HG03354 (cell line): ENCODE measurements around the gene LRRTM2.
"Not testable (repeated sequence)": the region's sequence is repeated elsewhere in the genome, so short reads cannot be mapped to it uniquely, and the experiment has no call there.

Experiments used
- ATAC-seq: cut with Tn5 transposase; IDR thresholded peaks from one replicate; pipeline ENCODE4 v1.9.1; 2021; ENCODE audit warnings: mild to moderate bottlenecking; ENCODE audit not compliant: unreplicated experiment, poor library complexity, severe bottlenecking

The LRRTM2 gene

GRCh38 chr5:138874771-138875551 is at the start of gene LRRTM2:
TSS of gene LRRTM2 (minus strand) at chr5:138875335. CDS start at chr5:138874911, 424 bp downstream.
- ATAC-seq: no peak

- no peak for ATAC-seq
Observed at GRCh38 chr5:138922494-138922893, 47.4 kb upstream of the LRRTM2 start.

GRCh38 chr5:138921362-138921761 is 46.2 kb upstream of the LRRTM2 start:
- not testable (repeated sequence) for ATAC-seq

- no peak for ATAC-seq
Observed at GRCh38 chr5:138920181-138920580, 45.0 kb upstream of the LRRTM2 start.

GRCh38 chr5:138918686-138919085 is 43.6 kb upstream of the LRRTM2 start:
- ATAC-seq: no peak

- no peak for ATAC-seq
Observed at GRCh38 chr5:138914338-138914737, 39.2 kb upstream of the LRRTM2 start.

GRCh38 chr5:138913773-138914172 is 38.6 kb upstream of the LRRTM2 start:
- no peak for ATAC-seq

GRCh38 chr5:138912093-138912492 is 37.0 kb upstream of the LRRTM2 start:
- no peak for ATAC-seq

- no peak for ATAC-seq
Observed at GRCh38 chr5:138911441-138911840, 36.3 kb upstream of the LRRTM2 start.

GRCh38 chr5:138910546-138911185 is 35.5 kb upstream of the LRRTM2 start:
- ATAC-seq: no peak

- ATAC-seq: no peak
Observed at GRCh38 chr5:138909734-138910133, 34.6 kb upstream of the LRRTM2 start.

GRCh38 chr5:138905541-138905940 is 30.4 kb upstream of the LRRTM2 start:
- no peak for ATAC-seq

- no peak for ATAC-seq
Observed at GRCh38 chr5:138903130-138903775, 28.1 kb upstream of the LRRTM2 start.

- no peak for ATAC-seq
Observed at GRCh38 chr5:138901716-138902115, 26.6 kb upstream of the LRRTM2 start.

GRCh38 chr5:138900281-138900965 is 25.3 kb upstream of the LRRTM2 start:
- no peak for ATAC-seq

GRCh38 chr5:138898742-138899141 is 23.6 kb upstream of the LRRTM2 start:
- ATAC-seq: no peak

GRCh38 chr5:138898299-138898698 is 23.2 kb upstream of the LRRTM2 start:
- ATAC-seq: no peak

GRCh38 chr5:138895918-138896317 is 20.8 kb upstream of the LRRTM2 start:
- ATAC-seq: no peak

GRCh38 chr5:138890644-138891043 is 15.5 kb upstream of the LRRTM2 start:
- no peak for ATAC-seq

- ATAC-seq: no peak
Observed at GRCh38 chr5:138889994-138890393, 14.9 kb upstream of the LRRTM2 start.
